HuH-7.5 (cell line): ENCODE results near the gene LDB2.

ENCODE experiments used
- DNase-seq: peaks from one replicate; pipeline ENCODE4 v3.0.0; 2011; ENCODE audit warnings: low spot score

The LDB2 gene

GRCh38 chr4:16721613-16722291 is 176.7 kb downstream of the LDB2 start:
- DNase-seq = peak; percentile 12

- no peak for DNase-seq
These were observed 177.7 kb downstream of the LDB2 start for GRCh38 chr4:16720761-16721160.

GRCh38 chr4:16717266-16717970 is 181.0 kb downstream of the LDB2 start:
- no peak for DNase-seq

- DNase-seq = no peak
These were observed 183.0 kb downstream of the LDB2 start for GRCh38 chr4:16715482-16715881.

GRCh38 chr4:16714191-16714590 is 184.3 kb downstream of the LDB2 start:
- no peak for DNase-seq

GRCh38 chr4:16713696-16714095 is 184.7 kb downstream of the LDB2 start:
- no peak for DNase-seq

GRCh38 chr4:16713271-16713670 is 185.2 kb downstream of the LDB2 start:
- no peak for DNase-seq

- no peak for DNase-seq
These were observed 188.2 kb downstream of the LDB2 start for GRCh38 chr4:16710198-16710597.

GRCh38 chr4:16707874-16708273 is 190.6 kb downstream of the LDB2 start:
- DNase-seq = no peak

GRCh38 chr4:16706251-16706650 is 192.2 kb downstream of the LDB2 start:
- DNase-seq = no peak

- DNase-seq = no peak
These were observed 193.1 kb downstream of the LDB2 start for GRCh38 chr4:16705341-16705740.

- no peak for DNase-seq
These were observed 194.0 kb downstream of the LDB2 start for GRCh38 chr4:16704489-16704888.

- no peak for DNase-seq
These were observed 202.5 kb downstream of the LDB2 start for GRCh38 chr4:16695896-16696295.

- no peak for DNase-seq
These were observed 203.6 kb downstream of the LDB2 start for GRCh38 chr4:16694884-16695276.

- DNase-seq = no peak
These were observed 204.1 kb downstream of the LDB2 start for GRCh38 chr4:16694173-16694883.

- no peak for DNase-seq
These were observed 204.8 kb downstream of the LDB2 start for GRCh38 chr4:16693641-16694040.

GRCh38 chr4:16692961-16693506 is 205.4 kb downstream of the LDB2 start:
- no peak for DNase-seq

- DNase-seq = no peak
These were observed 205.9 kb downstream of the LDB2 start for GRCh38 chr4:16692524-16692923.

- no peak for DNase-seq
These were observed 206.4 kb downstream of the LDB2 start for GRCh38 chr4:16692046-16692445.

- DNase-seq = no peak
These were observed 207.0 kb downstream of the LDB2 start for GRCh38 chr4:16691450-16691849.

GRCh38 chr4:16687845-16688244 is 210.6 kb downstream of the LDB2 start:
- DNase-seq = no peak

- DNase-seq = no peak
These were observed 211.4 kb downstream of the LDB2 start for GRCh38 chr4:16687011-16687410.

- DNase-seq = no peak
These were observed 212.2 kb downstream of the LDB2 start for GRCh38 chr4:16686195-16686594.
